HepG2 (cell line): Measurements from ENCODE around the gene TIAM1. TPM values are rescaled to one million over a fixed set of nuclear protein-coding genes. Genes with fewer than 3 reads are reported as not detected.

ENCODE experiments used
- ATAC-seq: fragments of 200-7000 bp; cut with Tn5 transposase; 3 replicates; pipeline ENCODE4 v1.9.1; 2020; ENCODE audit warnings: mild to moderate bottlenecking, moderate library complexity
- BruUV-seq: library from RNA; stranded (reverse); fragments of 400-500 nt; replicated peaks from 2 replicates; lab custom pipeline; 2021; lab: Mats Ljungman, UMichigan
- CTCF ChIA-PET: fragments of 300-600 bp; formaldehyde crosslinking; extraction: SDS; loops from one replicate; lab custom pipeline; 2021; ENCODE audit warnings: low total read pairs, inconsistent platforms, low intra/inter-chr PET ratio; lab: Yijun Ruan, JAX
- POLR2A ChIA-PET: fragments of 350-600 bp; sonication (Branson Sonifier 250); formaldehyde crosslinking; loops from one replicate; lab custom pipeline; 2020; ENCODE audit warnings: antibody characterized with exemption, inconsistent platforms; lab: Yijun Ruan, JAX
- DNase-seq: peaks from one replicate; pipeline ENCODE4 v3.0.0-alpha.2; 2015; ENCODE audit warnings: low spot score
- FAIRE-seq: peaks from 3 replicates; lab custom pipeline; 2011; peaks lifted over from hg19 to GRCh38; lab: Jason Lieb, UNC
- H2AFZ ChIP-seq: one replicate; pipeline ENCODE4 v1.6.1; 2011; ENCODE audit warnings: low read length, inconsistent platforms
- H3K27ac ChIP-seq: fragments of 300-600 bp; 3 replicates; pipeline ENCODE4 v1.8.0; 2011; ENCODE audit warnings: mixed run types, mild to moderate bottlenecking, mixed read lengths, low read length, inconsistent platforms; ENCODE audit not compliant: insufficient read depth; ENCODE audit errors: extremely low read length
- H3K27me3 ChIP-seq, 2 experiments: fragments of 200-600 bp in 1 of 2; 2 replicates in 1 of 2; 3 replicates in 1 of 2; pipeline versions ENCODE4 v1.6.0 to v1.8.0; 2011; ENCODE audit warnings: low read length in 2 of 2, mild to moderate bottlenecking in 2 of 2, moderate library complexity in 2 of 2, inconsistent platforms in 1 of 2; ENCODE audit not compliant: insufficient read depth in 2 of 2, control insufficient read depth in 1 of 2
- H3K36me3 ChIP-seq, 2 experiments: fragments of 200-600 bp in 1 of 2; replicated peaks in 1 of 2; 2 replicates in 1 of 2; 3 replicates in 1 of 2; pipeline versions ENCODE4 v1.5.1 to v1.8.0; 2011; ENCODE audit warnings: low read length in 2 of 2, inconsistent platforms in 1 of 2; ENCODE audit not compliant: insufficient read depth in 2 of 2, control insufficient read depth in 1 of 2
- H3K4me1 ChIP-seq: 2 replicates; pipeline ENCODE4 v1.5.1; 2012; ENCODE audit warnings: low read length, inconsistent platforms; ENCODE audit not compliant: insufficient read depth
- H3K4me2 ChIP-seq: 2 replicates; pipeline ENCODE4 v1.6.0; 2011; ENCODE audit warnings: low read depth, low read length, inconsistent platforms
- H3K4me3 ChIP-seq, 3 experiments: fragments of 200-600 bp in 1 of 3; sonication (generic), shearing (Covaris generic) in 1 of 3; replicated peaks in 1 of 3; 2 replicates each; pipeline ENCODE4 v1.5.1; 2011 to 2016; ENCODE audit warnings: low read length in 3 of 3, inconsistent platforms in 2 of 3, low read depth in 2 of 3, mild to moderate bottlenecking in 2 of 3, control low read depth in 1 of 3, mixed read lengths in 1 of 3; ENCODE audit not compliant: insufficient read depth in 1 of 3
- H3K79me2 ChIP-seq: one replicate; pipeline ENCODE4 v1.6.1; 2011; ENCODE audit warnings: low read length, inconsistent platforms; ENCODE audit not compliant: insufficient read depth
- H3K9ac ChIP-seq: 2 replicates; pipeline ENCODE4 v1.6.0; 2011; ENCODE audit warnings: mild to moderate bottlenecking, low read depth, low read length, inconsistent platforms; ENCODE audit not compliant: insufficient read depth
- H3K9me3 ChIP-seq: 2 replicates; pipeline ENCODE4 v1.5.1; 2012; ENCODE audit warnings: mild to moderate bottlenecking, low read length
- H4K20me1 ChIP-seq: 2 replicates; pipeline ENCODE4 v1.6.0; 2011; ENCODE audit warnings: inconsistent platforms, mild to moderate bottlenecking, low read length, moderate library complexity; ENCODE audit not compliant: insufficient read depth
- CENPX ChIP-seq: sonication (generic); formaldehyde crosslinking; IDR thresholded peaks from 2 replicates; pipeline ENCODE4 v1.9.0; 2021; ENCODE audit warnings: mild to moderate bottlenecking, missing genetic modification reagents, moderate library complexity
- CREM ChIP-seq, 2 experiments: sonication (generic) in 1 of 2; formaldehyde crosslinking in 1 of 2; IDR thresholded peaks; 2 replicates each; pipeline versions ENCODE4 v1.4.0 to v1.6.1; 2016 to 2020; ENCODE audit warnings: antibody characterized with exemption in 1 of 2, mild to moderate bottlenecking in 1 of 2, missing genetic modification reagents in 1 of 2
- NFKBIZ ChIP-seq: IDR thresholded peaks from 2 replicates; pipeline ENCODE4 v1.6.1; 2018; ENCODE audit warnings: missing genetic modification reagents, missing compliant biosample characterization
- PPARG ChIP-seq: conservative IDR thresholded peaks from 2 replicates; pipeline ENCODE4 v1.6.1; 2016; ENCODE audit warnings: missing biosample characterization, missing genetic modification reagents
- SMAD9 ChIP-seq: sonication (generic); formaldehyde crosslinking; IDR thresholded peaks from 2 replicates; pipeline ENCODE4 v1.5.1; 2020; ENCODE audit warnings: mild to moderate bottlenecking, missing genetic modification reagents
- SP5 ChIP-seq: IDR thresholded peaks from 2 replicates; pipeline ENCODE4 v1.6.1; 2016; ENCODE audit warnings: low read depth, borderline replicate concordance
- TMF1 ChIP-seq: sonication (generic); formaldehyde crosslinking; IDR thresholded peaks from 2 replicates; pipeline ENCODE4 v1.8.1; 2022; ENCODE audit warnings: low read depth, missing genetic modification reagents
- ZNF331 ChIP-seq: sonication (generic); formaldehyde crosslinking; IDR thresholded peaks from 2 replicates; pipeline ENCODE4 v1.4.0; 2020; ENCODE audit warnings: missing genetic modification reagents
- ZNF460 ChIP-seq: sonication (generic); formaldehyde crosslinking; IDR thresholded peaks from 2 replicates; pipeline ENCODE4 v1.5.1; 2020; ENCODE audit warnings: missing genetic modification reagents, mild to moderate bottlenecking, borderline replicate concordance
- ZNF556 ChIP-seq: sonication (generic); formaldehyde crosslinking; IDR thresholded peaks from 2 replicates; pipeline ENCODE4 v1.4.0; 2020; ENCODE audit warnings: mild to moderate bottlenecking, missing genetic modification reagents, borderline replicate concordance
- WGBS: methylation state at CpG from one replicate; pipeline ENCODE4 v1.1.6; 2017; ENCODE audit warnings: low lambda C conversion rate; 5-methylcytosine and 5-hydroxymethylcytosine counted together
- in situ Hi-C: cut with HindIII; loops from 2 replicates; pipeline ENCODE4 v1.10.0; 2017; ENCODE audit warnings: low pct_unique_long_range_greater_than_20kb; ENCODE audit not compliant: extremely low pct_ligation_motif_present
- intact Hi-C: fragments of 100-400 bp; cut with micrococcal nuclease; formaldehyde crosslinking; loops from one replicate; pipeline ENCODE4 v1.10.0; 2022; ENCODE audit not compliant: unreplicated experiment
- polyA plus RNA-seq, 8 experiments: library from polyadenylated mRNA; depleted of rRNA in 3 of 8; stranded (reverse) in 7 of 8; unstranded in 1 of 8; fragments of >200 nt; fragmentation: Illumina TruSeq in 4 of 8; extraction: Trizol in 4 of 8; gene quantifications; 2 replicates each; pipeline versions ENCODE4 v1.2.1 to v1.2.3, GENCODE V29; 2011 to 2016; ENCODE audit warnings: low read depth in 4 of 8, missing spikeins in 1 of 8, mixed read lengths in 1 of 8; ENCODE audit not compliant: insufficient read depth in 1 of 8
- total RNA-seq, 5 experiments: library from RNA; depleted of rRNA; stranded (reverse); fragments of >200 nt; fragmentation: Illumina TruSeq; extraction: Trizol; gene quantifications; 2 replicates each; pipeline ENCODE4 v1.2.3, GENCODE V29; 2016; ENCODE audit warnings: low read depth in 1 of 5
- TF ChIP-seq, protein P1 (sequence below): sonication (generic); formaldehyde crosslinking; IDR thresholded peaks from 2 replicates; pipeline ENCODE4 v1.4.0; 2020; ENCODE audit warnings: missing genetic modification reagents
- TF ChIP-seq, protein P2 (sequence below): sonication (generic); formaldehyde crosslinking; IDR thresholded peaks from 2 replicates; pipeline ENCODE4 v1.4.0; 2020; ENCODE audit warnings: missing genetic modification reagents
- TF ChIP-seq, protein P3 (sequence below): sonication (generic); formaldehyde crosslinking; IDR thresholded peaks from 2 replicates; pipeline ENCODE4 v1.5.0; 2020; ENCODE audit warnings: mild to moderate bottlenecking, missing genetic modification reagents
- TF ChIP-seq, protein P4 (sequence below): sonication (generic); formaldehyde crosslinking; IDR thresholded peaks from 2 replicates; pipeline ENCODE4 v1.4.0; 2020; ENCODE audit warnings: mild to moderate bottlenecking, missing genetic modification reagents
- TF ChIP-seq, protein P5 (sequence below): sonication (generic); formaldehyde crosslinking; IDR thresholded peaks from 2 replicates; pipeline ENCODE4 v1.5.1; 2020; ENCODE audit warnings: mild to moderate bottlenecking, missing genetic modification reagents, borderline replicate concordance

Gene TIAM1
- total and polyA plus RNA-seq, 2 of the 13 experiments (the other 11 are each of a cell fraction or from before 2014, with no cell fraction given): 0.13 to 0.24 TPM

DNA sequence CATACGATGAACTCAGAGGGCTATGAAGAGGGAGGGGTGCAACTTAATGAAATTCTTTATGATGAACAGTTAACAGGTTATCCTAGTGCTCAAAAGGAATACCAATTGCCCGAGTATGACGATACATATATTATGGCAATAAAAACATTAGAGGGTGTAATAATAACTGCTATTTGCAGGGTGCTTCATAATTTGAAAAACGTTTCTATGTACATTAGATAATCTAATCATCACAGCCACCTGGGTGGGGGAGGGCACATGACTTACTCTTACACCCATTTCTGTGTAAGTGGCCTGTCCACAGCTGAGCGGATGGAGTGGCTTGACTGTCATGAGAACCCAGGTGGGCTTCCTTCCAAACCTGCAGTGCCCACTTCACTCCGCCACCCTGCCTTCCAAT is 46.3 kb downstream of the TIAM1 start:
- no peak for ATAC-seq
- TF ChIP-seq CENPX (CRISPR knock-in tag) (no peak), ZNF331 (CRISPR knock-in tag) (no peak), ZNF556 (no peak), ZNF460 (CRISPR knock-in tag) (no peak), CREM (IDR thresholded peaks at IDR 0.05) (no peak), CREM (CRISPR knock-in tag; IDR thresholded peaks at IDR 0.05) (no peak), TMF1 (no peak), PPARG (CRISPR knock-in tag) (no peak), SP5 (no peak), SMAD9 (CRISPR knock-in tag) (no peak), NFKBIZ (CRISPR knock-in tag) (no peak)
- TF ChIP-seq, protein P1, sequence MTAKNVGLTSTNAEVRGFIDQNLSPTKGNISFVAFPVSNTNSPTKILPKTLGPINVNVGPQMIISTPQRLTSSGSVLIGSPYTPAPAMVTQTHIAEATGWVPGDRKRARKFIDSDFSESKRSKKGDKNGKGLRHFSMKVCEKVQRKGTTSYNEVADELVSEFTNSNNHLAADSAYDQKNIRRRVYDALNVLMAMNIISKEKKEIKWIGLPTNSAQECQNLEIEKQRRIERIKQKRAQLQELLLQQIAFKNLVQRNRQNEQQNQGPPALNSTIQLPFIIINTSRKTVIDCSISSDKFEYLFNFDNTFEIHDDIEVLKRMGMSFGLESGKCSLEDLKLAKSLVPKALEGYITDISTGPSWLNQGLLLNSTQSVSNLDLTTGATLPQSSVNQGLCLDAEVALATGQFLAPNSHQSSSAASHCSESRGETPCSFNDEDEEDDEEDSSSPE: no peak
- TF ChIP-seq, protein P2, sequence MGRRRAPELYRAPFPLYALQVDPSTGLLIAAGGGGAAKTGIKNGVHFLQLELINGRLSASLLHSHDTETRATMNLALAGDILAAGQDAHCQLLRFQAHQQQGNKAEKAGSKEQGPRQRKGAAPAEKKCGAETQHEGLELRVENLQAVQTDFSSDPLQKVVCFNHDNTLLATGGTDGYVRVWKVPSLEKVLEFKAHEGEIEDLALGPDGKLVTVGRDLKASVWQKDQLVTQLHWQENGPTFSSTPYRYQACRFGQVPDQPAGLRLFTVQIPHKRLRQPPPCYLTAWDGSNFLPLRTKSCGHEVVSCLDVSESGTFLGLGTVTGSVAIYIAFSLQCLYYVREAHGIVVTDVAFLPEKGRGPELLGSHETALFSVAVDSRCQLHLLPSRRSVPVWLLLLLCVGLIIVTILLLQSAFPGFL: no peak
- TF ChIP-seq, protein P3, sequence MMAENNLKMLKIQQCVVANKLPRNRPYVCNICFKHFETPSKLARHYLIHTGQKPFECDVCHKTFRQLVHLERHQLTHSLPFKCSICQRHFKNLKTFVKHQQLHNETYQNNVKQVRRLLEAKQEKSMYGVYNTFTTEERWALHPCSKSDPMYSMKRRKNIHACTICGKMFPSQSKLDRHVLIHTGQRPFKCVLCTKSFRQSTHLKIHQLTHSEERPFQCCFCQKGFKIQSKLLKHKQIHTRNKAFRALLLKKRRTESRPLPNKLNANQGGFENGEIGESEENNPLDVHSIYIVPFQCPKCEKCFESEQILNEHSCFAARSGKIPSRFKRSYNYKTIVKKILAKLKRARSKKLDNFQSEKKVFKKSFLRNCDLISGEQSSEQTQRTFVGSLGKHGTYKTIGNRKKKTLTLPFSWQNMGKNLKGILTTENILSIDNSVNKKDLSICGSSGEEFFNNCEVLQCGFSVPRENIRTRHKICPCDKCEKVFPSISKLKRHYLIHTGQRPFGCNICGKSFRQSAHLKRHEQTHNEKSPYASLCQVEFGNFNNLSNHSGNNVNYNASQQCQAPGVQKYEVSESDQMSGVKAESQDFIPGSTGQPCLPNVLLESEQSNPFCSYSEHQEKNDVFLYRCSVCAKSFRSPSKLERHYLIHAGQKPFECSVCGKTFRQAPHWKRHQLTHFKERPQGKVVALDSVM (CRISPR knock-in tag): no peak
- TF ChIP-seq, protein P4, sequence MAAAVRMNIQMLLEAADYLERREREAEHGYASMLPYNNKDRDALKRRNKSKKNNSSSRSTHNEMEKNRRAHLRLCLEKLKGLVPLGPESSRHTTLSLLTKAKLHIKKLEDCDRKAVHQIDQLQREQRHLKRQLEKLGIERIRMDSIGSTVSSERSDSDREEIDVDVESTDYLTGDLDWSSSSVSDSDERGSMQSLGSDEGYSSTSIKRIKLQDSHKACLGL (CRISPR knock-in tag): no peak
- TF ChIP-seq, protein P5, sequence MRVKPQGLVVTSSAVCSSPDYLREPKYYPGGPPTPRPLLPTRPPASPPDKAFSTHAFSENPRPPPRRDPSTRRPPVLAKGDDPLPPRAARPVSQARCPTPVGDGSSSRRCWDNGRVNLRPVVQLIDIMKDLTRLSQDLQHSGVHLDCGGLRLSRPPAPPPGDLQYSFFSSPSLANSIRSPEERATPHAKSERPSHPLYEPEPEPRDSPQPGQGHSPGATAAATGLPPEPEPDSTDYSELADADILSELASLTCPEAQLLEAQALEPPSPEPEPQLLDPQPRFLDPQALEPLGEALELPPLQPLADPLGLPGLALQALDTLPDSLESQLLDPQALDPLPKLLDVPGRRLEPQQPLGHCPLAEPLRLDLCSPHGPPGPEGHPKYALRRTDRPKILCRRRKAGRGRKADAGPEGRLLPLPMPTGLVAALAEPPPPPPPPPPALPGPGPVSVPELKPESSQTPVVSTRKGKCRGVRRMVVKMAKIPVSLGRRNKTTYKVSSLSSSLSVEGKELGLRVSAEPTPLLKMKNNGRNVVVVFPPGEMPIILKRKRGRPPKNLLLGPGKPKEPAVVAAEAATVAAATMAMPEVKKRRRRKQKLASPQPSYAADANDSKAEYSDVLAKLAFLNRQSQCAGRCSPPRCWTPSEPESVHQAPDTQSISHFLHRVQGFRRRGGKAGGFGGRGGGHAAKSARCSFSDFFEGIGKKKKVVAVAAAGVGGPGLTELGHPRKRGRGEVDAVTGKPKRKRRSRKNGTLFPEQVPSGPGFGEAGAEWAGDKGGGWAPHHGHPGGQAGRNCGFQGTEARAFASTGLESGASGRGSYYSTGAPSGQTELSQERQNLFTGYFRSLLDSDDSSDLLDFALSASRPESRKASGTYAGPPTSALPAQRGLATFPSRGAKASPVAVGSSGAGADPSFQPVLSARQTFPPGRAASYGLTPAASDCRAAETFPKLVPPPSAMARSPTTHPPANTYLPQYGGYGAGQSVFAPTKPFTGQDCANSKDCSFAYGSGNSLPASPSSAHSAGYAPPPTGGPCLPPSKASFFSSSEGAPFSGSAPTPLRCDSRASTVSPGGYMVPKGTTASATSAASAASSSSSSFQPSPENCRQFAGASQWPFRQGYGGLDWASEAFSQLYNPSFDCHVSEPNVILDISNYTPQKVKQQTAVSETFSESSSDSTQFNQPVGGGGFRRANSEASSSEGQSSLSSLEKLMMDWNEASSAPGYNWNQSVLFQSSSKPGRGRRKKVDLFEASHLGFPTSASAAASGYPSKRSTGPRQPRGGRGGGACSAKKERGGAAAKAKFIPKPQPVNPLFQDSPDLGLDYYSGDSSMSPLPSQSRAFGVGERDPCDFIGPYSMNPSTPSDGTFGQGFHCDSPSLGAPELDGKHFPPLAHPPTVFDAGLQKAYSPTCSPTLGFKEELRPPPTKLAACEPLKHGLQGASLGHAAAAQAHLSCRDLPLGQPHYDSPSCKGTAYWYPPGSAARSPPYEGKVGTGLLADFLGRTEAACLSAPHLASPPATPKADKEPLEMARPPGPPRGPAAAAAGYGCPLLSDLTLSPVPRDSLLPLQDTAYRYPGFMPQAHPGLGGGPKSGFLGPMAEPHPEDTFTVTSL (CRISPR knock-in tag): no peak

More for the DNA sequence above, 46.3 kb downstream of the TIAM1 start:
- H3K4me1 ChIP-seq: peaks cover 6% of the 10 kb centered on the region; the same call in 1 of the 2 replicates
- CTCF ChIA-PET: no interaction called here
- no peak overlapping the region for H3K4me3 ChIP-seq
- H3K9me3 ChIP-seq: no peaks in the 10 kb centered on the region
- no peak for FAIRE-seq
- no peak overlapping the region for H3K27ac ChIP-seq
- H2AFZ ChIP-seq: no peak overlapping the region
- no peaks in the 10 kb centered on the region for H3K36me3 ChIP-seq
- H3K79me2 ChIP-seq: no peaks in the 10 kb centered on the region
- H4K20me1 ChIP-seq: no peaks in the 10 kb centered on the region
- POLR2A ChIA-PET: no interaction called here
- DNase-seq: no peak
- no TSS peak for BruUV-seq
- in situ Hi-C loops: no loop called here
- no peak overlapping the region for H3K9ac ChIP-seq
- H3K27me3 ChIP-seq: no peaks in the 10 kb centered on the region; a peak in 1 of 5 replicates
- WGBS: 62% methylated on average over 6 of the region's 6 CpGs
- intact Hi-C loops: no loop called here
- H3K4me2 ChIP-seq: no peak overlapping the region
